GM12801 (cell line): ENCODE results near the gene ASAH2.

Source experiments
- CTCF ChIP-seq: IDR thresholded peaks from one replicate; pipeline ENCODE4 v1.5.1; 2011; ENCODE audit warnings: control low read depth; ENCODE audit not compliant: insufficient read length; ENCODE audit errors: extremely low read depth

Gene ASAH2

GRCh38 chr10:50248062-50248461 lies 3.3 kb downstream of the ASAH2 start:
- TF ChIP-seq CTCF, result no peak

DNA sequence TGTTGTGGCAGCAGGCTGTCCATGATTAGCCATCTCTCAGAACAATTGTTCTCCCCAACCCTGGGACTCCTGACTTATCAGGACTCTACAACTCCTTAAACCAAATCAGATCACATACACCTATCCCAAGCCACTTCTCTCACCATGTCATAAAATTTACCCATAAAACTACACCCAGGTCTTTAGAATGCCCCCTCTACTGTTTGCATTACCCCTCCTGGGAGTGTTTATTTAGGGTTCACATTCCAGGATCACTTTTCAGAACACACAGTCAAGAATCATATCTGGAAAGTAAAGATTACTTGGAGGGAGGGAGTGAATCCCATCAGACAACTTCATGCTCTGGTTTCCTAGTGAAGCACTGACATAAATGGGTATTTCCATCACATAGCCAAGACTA lies 7.1 kb downstream of the ASAH2 start:
- no peak for TF ChIP-seq CTCF

GRCh38 chr10:50242777-50243176 lies 8.5 kb downstream of the ASAH2 start:
- no peak for TF ChIP-seq CTCF

GRCh38 chr10:50234486-50234885 lies 16.8 kb downstream of the ASAH2 start:
- no peak for TF ChIP-seq CTCF

DNA sequence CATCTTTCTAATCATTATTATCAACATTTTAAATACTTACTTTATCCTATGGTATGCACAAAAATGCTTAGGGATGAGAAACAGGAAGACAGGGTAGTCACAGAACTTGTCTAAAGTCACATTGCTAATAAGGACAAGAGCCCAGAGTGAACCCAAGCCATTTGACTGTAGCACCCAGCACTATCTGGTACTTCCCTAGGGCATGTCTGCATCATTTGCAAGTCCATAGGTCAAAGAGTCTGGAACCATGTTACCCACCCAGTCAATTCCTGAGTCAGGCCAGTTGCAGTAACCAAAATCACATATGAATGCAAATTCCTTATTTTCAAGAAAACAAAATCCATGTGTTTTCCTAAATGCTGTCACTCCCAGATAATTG lies 19.1 kb downstream of the ASAH2 start:
- TF ChIP-seq CTCF, result no peak

- TF ChIP-seq CTCF, result no peak
Observed at GRCh38 chr10:50231515-50232260, 19.6 kb downstream of the ASAH2 start.

DNA sequence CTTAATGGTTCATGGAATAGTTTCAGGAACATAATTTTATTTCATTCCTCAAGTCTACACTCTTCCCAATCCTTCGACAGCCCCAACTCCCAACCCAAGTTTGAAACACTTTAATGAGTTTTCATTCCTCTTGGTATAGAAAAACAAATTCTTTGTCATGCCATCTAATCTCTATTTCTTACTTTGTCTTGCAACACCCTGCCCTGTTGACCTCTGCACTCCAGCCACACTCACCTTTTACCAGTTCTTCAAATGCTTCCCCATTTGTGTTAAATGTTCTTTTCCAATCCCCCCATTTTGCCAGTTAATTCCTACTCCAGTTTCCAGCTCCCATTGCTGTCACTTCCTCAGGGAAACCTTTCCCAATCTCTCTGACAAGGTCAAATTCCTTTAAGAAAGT lies 21.9 kb downstream of the ASAH2 start:
- TF ChIP-seq CTCF, result no peak
